D721Med (cell line): Measurements from ENCODE around the gene ACY1.
A peak's percentile ranks its signal among the peaks of the same experiment; 100 is the strongest.

Experiments
- DNase-seq: peaks from one replicate; pipeline ENCODE4 v3.0.0; 2011; ENCODE audit warnings: low spot score; ENCODE audit not compliant: insufficient read length
- FAIRE-seq: peaks from 2 replicates; lab custom pipeline; 2011; peaks lifted over from hg19 to GRCh38; lab: Jason Lieb, UNC
- CTCF ChIP-seq: IDR thresholded peaks from 2 replicates; pipeline ENCODE4 v1.5.1; 2012; ENCODE audit warnings: mild to moderate bottlenecking, control low read depth; ENCODE audit not compliant: insufficient read depth; ENCODE audit errors: missing control alignments

The ACY1 gene

GRCh38 chr3:51978143-51978502 is 5.2 kb upstream of the ACY1 start:
- FAIRE-seq (no peak), DNase-seq (no peak)
- TF ChIP-seq CTCF: no peak

DNA sequence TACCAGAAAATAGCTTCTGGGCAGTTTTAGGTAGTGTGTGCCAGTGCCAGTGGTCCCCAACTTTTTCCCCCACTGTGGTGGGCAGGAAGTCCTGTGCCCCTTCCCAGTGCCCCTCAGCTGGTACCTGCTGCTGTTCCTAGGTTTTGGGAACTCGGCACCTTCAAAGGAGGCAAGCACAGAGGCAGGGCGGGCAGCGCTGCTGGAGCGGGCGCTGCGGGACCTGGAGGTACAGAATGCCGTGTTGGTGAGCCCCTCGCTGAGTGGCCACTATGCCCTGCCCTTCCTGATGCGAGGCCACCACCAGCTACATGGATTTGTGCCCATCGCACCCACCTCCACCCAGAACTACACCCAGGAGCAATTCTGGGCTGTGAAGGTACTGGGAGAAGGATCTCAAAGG is 3.1 kb upstream of the ACY1 start:
- no peak for DNase-seq
- FAIRE-seq: no peak
- TF ChIP-seq CTCF: no peak

- DNase-seq: no peak
- FAIRE-seq: no peak
Observed at GRCh38 chr3:51982352-51982837, 940 bp upstream of the ACY1 start.

GRCh38 chr3:51983578-51984268 is 388 bp downstream of the ACY1 start:
- DNase-seq (no peak), FAIRE-seq (no peak)
- TF ChIP-seq CTCF: no peak

More at GRCh38 chr3:51982352-51982837, 940 bp upstream of the ACY1 start:
- peak; percentile 24 for TF ChIP-seq CTCF

- FAIRE-seq (no peak), DNase-seq (no peak)
- TF ChIP-seq CTCF: no peak
Observed at GRCh38 chr3:51984269-51984647, 923 bp downstream of the ACY1 start.

DNA sequence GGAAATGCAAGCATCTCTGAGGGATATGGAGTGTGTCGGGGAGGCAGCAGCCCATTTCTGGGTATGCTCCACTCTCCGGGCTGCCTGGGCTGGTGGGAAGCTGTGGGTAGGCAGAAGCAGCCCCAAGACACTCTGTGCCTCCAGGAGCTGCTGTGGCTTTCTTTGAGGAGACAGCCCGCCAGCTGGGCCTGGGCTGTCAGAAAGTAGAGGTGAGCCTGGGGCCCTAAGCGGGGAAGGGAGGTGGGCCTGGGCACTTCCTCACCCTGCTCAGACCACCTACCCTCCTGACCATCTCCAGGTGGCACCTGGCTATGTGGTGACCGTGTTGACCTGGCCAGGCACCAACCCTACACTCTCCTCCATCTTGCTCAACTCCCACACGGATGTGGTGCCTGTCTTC is 1.7 kb downstream of the ACY1 start:
- no peak for FAIRE-seq
- DNase-seq: no peak
- TF ChIP-seq CTCF: no peak
